Activated CD8-positive, alpha-beta T cell treated with anti-CD3 and anti-CD28 coated beads for 36 hours (primary cell): ENCODE data around the gene ZNHIT1. TPM values are rescaled to one million over a fixed set of nuclear protein-coding genes. Genes with fewer than 3 reads are reported as not detected.

Experiments used
- ATAC-seq: fragments of 200-7000 bp; cut with Tn5 transposase; one replicate; pipeline ENCODE4 v1.10.0; 2021; ENCODE audit warnings: mild to moderate bottlenecking, moderate library complexity
- CTCF ChIA-PET: fragments of 350-600 bp; sonication (Branson Sonifier 250); formaldehyde crosslinking; loops from one replicate; lab custom pipeline; 2021; ENCODE audit warnings: antibody characterized with exemption; lab: Charles Lee
- POLR2A ChIA-PET: fragments of 350-600 bp; sonication (Branson Sonifier 250); formaldehyde crosslinking; loops from one replicate; lab custom pipeline; 2021; ENCODE audit warnings: antibody characterized with exemption; lab: Charles Lee
- DNase-seq: peaks from one replicate; pipeline ENCODE4 v3.0.0-alpha.2; 2020
- H3K27ac Mint-ChIP-seq: one replicate; pipeline ENCODE4 v1.8.0; 2021; ENCODE audit warnings: mild to moderate bottlenecking, mixed read lengths
- H3K27me3 Mint-ChIP-seq: one replicate; pipeline ENCODE4 v1.8.0; 2021; ENCODE audit warnings: mixed read lengths
- H3K36me3 Mint-ChIP-seq: one replicate; pipeline ENCODE4 v1.8.0; 2021; ENCODE audit warnings: low read depth, mixed read lengths
- H3K4me1 Mint-ChIP-seq: one replicate; pipeline ENCODE4 v1.8.0; 2021; ENCODE audit warnings: low read depth, mixed read lengths
- H3K4me3 Mint-ChIP-seq: one replicate; pipeline ENCODE4 v1.8.0; 2021; ENCODE audit warnings: mild to moderate bottlenecking, moderate library complexity, mixed read lengths
- H3K9me3 Mint-ChIP-seq: one replicate; pipeline ENCODE4 v1.8.0; 2021; ENCODE audit warnings: mixed read lengths
- CTCF ChIP-seq: fragments of 200-600 bp; IDR thresholded peaks from one replicate; pipeline ENCODE4 v1.8.0; 2022; ENCODE audit warnings: antibody characterized with exemption, mild to moderate bottlenecking
- intact Hi-C: fragments of 100-400 bp; cut with micrococcal nuclease; formaldehyde crosslinking; loops from one replicate; pipeline ENCODE4 v1.10.0; 2022
- total RNA-seq, 2 experiments: library from RNA; stranded (reverse); gene quantifications; one replicate each; pipeline ENCODE4 v1.2.3, GENCODE V29; 2021

The ZNHIT1 gene
- total RNA-seq, 2 experiments from 2014 or later = 36.8 to 37.9 TPM

DNA sequence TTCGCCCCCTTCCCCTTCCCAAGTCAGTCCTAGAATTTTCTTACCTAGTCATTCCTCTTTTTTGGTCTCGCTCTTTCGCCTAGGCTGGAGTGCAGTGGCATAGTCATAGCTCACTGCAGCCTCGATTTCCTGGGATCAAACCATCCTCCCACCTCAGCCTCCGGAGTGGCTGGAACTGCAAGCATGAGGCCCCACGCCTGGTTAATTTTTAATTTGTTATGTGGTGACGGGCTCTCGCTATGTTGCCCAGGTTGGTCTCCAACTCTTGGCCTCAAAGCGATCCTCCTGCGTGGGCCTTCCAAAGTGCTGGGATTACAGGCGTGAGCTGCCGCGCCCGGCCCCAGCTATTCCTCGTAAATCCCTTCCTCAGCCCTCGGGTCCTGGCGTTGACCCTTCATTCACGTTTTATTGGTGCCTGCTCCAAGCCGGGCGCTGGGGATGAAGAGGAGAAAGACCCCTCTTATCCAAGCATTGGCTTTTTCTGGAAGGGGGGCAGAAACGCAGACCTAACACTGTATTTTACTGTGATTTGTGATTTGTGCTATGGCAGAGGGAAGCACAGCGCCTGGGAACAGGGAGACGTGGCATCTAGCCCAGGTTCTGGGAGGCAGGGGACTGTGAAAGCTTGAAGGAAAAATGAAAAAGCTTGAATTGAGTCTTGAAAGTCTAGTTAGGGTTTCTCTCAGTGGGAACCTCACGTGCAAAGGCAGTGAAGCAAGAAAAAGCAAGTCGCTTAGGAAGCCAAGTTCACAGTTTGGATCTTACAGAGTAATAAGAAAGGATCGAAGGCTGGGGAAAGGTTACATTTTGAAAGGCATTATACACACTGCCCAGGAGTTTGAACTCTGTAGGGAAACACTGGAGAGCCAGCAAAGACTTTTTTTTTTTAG is 516 bp downstream of the ZNHIT1 start:
- POLR2A ChIA-PET = interaction anchor here (0.6 to 3.2 kb wide), 11 partner anchors 10 to 1186 kb away, joined by 3 to 22 read pairs (median 3); partner anchors contain the start of genes CLDN15 and FIS1
- no peak for DNase-seq
- intact Hi-C loops = no loop called here

GRCh38 chr7:101220295-101220694 is 2.3 kb downstream of the ZNHIT1 start:
- H3K4me3 Mint-ChIP-seq = no peak overlapping the region
- ChIA-PET POLR2A (no interaction called here), CTCF (interaction anchor here (0.8 to 4.5 kb wide), 5 partner anchors 14 to 95 kb away, joined by 3 to 49 read pairs (median 4); partner anchors contain the start of gene FIS1)
- ATAC-seq (no peak), DNase-seq (no peak)
- peaks cover 28% of the 10 kb centered on the region for H3K4me1 Mint-ChIP-seq
- intact Hi-C loops = no loop called here
- no peaks in the 10 kb centered on the region for H3K9me3 Mint-ChIP-seq
- no peak overlapping the region for H3K27ac Mint-ChIP-seq
- no peak for TF ChIP-seq CTCF
- H3K27me3 Mint-ChIP-seq = no peaks in the 10 kb centered on the region
- peaks cover 14% of the 10 kb centered on the region for H3K36me3 Mint-ChIP-seq

More for the DNA sequence above, 516 bp downstream of the ZNHIT1 start:
- Mint-ChIP-seq H3K27me3 (no peaks in the 10 kb centered on the region), H3K9me3 (no peaks in the 10 kb centered on the region), H3K4me1 (peaks cover 28% of the 10 kb centered on the region), H3K27ac (peak overlapping the region; percentile 88), H3K4me3 (peak overlapping the region; percentile 98), H3K36me3 (peaks cover 6% of the 10 kb centered on the region)
- ATAC-seq = peak; percentile 10
- CTCF ChIA-PET = interaction anchor here (0.7 to 4.5 kb wide), 15 partner anchors 8 to 193 kb away, joined by 3 to 49 read pairs (median 5); partner anchors contain the start of gene FIS1
- no peak for TF ChIP-seq CTCF

GRCh38 chr7:101222275-101222830 is 4.4 kb downstream of the ZNHIT1 start:
- ATAC-seq (no peak), DNase-seq (no peak)
- Mint-ChIP-seq H3K9me3 (no peaks in the 10 kb centered on the region), H3K4me1 (peaks cover 19% of the 10 kb centered on the region), H3K27ac (no peak overlapping the region), H3K36me3 (peaks cover 14% of the 10 kb centered on the region), H3K27me3 (no peaks in the 10 kb centered on the region), H3K4me3 (no peak overlapping the region)
- ChIA-PET POLR2A (interaction anchor here (1.0 to 1.5 kb wide), 2 partner anchors 13 to 25 kb away, joined by 3 to 4 read pairs; no protein-coding TSS in a partner anchor), CTCF (interaction anchor here (0.8 to 1.9 kb wide), 5 partner anchors 21 to 79 kb away, joined by 3 to 5 read pairs (median 3); partner anchors contain the start of gene FIS1)
- intact Hi-C loops = no loop called here
- no peak for TF ChIP-seq CTCF

DNA sequence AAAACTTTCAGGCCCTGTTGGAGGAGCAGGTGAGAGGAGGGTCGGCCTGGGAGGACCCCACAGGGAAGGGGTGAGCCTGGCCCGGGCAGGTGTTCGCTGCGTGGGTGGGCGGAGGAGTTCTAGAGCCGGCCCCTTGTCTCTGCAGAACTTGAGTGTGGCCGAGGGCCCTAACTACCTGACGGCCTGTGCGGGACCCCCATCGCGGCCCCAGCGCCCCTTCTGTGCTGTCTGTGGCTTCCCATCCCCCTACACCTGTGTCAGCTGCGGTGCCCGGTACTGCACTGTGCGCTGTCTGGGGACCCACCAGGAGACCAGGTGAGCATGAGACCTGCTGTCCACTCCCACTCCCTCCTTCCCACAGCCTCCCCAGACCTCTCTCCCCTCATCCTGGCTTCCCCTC is 5.6 kb downstream of the ZNHIT1 start:
- intact Hi-C loops = no loop called here
- peaks cover 14% of the 10 kb centered on the region for H3K36me3 Mint-ChIP-seq
- no peaks in the 10 kb centered on the region for H3K9me3 Mint-ChIP-seq
- no peak for TF ChIP-seq CTCF
- H3K4me3 Mint-ChIP-seq = no peak overlapping the region
- ChIA-PET CTCF (interaction anchor here (1.9 kb wide), 1 partner anchor 80 kb away, joined by 5 read pairs; no protein-coding TSS in a partner anchor), POLR2A (interaction anchor here (0.5 to 1.5 kb wide), 2 partner anchors 12 to 169 kb away, joined by 3 to 4 read pairs; no protein-coding TSS in a partner anchor)
- no peak overlapping the region for H3K27ac Mint-ChIP-seq
- H3K4me1 Mint-ChIP-seq = peaks cover 19% of the 10 kb centered on the region
- ATAC-seq (no peak), DNase-seq (no peak)
- H3K27me3 Mint-ChIP-seq = no peaks in the 10 kb centered on the region
